NK-92 (cell line): ENCODE measurements around the gene COX20.

Experiments used
- DNase-seq: peaks from one replicate; lab custom pipeline; 2025; ENCODE audit not compliant: unreplicated experiment; lab: John Stamatoyannopoulos, UW

The COX20 gene

DNA sequence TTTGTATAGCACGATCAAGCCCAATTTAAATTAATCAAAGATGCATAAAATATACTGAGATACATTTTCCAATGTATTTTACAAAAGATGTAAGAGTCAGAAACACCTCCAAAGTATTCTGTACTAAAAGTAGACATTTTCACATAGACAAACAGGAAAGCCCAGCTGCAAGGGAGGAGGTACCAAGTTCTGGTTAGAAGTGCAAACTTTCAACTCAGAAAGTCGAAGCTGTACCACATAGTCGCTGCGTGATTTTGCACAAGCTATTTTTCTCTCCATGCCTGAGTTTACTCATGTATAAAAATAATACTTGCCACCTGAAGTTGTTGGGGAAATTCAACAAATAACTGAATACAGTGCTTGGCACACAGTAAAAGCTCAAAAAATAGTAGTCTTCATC lies 34.5 kb downstream of the COX20 start:
- no peak for DNase-seq

DNA sequence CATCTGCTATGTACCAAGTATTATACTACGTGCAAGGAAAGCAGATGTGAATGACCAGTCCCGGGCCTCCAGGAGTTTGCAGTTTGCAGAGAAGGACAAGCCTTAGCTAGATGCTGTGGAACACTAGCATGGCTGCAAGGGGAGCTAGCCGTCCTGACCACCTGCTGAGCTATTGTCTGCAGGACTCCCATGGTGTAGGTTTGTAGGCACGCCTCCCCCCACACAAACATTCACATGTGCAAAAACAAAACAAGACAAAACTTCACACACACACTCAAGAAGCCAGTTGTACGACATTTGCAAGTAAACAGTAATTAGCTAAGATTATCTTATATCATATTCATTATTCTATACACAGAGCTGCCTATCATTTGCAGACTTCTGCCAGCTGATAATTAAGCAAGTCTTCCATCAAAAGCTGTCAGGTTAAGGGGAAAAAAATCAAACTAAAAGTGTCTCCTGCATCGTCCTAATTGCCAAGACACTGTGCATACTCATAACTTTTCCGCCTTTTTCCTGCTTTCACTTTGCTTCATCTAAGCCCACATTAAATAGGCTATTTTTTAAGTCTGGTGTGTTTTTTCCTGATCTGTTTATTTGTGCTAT lies 39.6 kb downstream of the COX20 start:
- no peak for DNase-seq

DNA sequence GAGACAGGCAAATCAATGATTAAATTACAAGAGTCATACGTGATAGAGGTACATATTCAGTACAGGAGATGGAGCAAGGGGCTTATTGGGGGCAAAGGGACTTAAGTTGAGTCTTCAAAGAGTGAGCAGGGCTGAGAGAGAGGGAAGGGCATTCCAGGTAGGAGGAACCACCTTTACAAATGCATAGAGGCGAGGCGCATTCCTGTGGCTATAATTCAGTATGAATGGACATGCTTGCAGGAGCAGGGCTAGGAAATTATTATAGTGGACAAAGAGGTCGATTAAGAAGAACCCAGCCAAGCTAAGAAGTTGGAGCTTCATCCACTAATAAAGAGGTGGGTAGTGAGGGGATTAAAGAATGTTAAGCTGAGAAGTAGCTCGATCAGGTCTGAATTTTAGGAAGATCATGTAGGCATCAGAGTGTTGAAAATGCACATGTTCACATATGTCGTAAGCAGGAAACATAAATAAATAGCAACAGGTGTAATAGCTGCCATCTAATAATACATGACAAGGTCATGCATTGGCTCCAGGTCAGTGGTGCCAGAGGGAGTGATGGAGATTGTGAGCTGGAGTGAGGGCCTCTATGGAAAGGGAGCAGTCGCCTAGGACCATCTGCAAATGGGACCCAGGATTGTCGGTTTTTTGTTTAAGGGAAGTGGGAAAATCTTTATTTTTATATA lies 40.9 kb downstream of the COX20 start:
- DNase-seq = no peak

DNA sequence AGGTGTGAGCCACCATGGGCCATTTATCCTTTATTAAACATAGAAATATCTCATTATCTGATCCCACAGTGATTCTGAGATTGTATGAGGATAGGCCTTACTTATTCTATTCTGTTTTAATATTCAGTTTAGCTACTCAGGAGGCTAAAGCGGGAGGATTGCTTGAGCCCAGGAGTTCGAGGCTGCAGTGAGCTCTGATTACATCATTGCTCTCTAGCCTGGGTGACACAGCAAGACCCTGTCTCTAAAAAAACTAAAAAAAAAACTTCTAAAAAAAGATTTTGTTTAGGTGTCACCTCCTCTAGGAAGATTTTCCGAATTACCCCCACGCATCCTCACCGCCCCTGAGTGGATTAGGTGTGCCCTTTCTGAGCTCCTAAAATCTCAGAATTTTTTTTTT lies 43.2 kb downstream of the COX20 start:
- no peak for DNase-seq

DNA sequence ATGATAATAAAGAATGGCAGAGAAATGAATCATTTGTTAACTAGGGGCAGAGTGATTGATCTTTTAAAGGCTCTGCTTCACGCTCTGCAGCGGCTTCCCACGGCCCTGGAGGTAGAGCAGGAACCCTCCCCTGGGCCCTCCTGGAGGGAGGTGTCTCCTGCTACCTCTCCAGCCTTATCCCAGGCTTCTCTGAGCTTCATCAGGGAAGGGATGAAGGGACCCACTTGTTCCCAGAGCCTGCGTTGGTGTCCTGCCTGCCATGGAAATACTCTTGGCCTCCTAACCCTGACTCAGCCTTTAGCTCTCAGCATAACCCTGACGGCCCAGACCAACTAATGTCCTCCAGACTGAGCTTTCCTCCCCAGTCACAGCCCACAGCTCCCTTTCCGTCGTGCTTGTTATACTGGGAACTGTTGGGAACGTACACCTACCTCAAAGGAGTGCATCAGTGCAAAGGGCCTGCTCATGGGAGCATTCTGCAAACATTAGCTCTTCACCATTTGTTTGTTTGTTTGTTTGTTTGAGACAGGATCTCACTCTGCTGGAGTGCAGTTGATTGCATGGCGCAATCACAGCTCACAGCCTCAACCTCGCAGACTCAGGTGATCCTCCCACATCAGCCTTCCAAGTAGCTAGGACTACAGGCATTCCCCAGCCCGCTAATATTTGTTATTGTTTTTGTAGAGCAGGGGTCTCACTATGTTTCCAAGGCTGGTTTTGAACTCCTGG lies 46.3 kb downstream of the COX20 start:
- no peak for DNase-seq

DNA sequence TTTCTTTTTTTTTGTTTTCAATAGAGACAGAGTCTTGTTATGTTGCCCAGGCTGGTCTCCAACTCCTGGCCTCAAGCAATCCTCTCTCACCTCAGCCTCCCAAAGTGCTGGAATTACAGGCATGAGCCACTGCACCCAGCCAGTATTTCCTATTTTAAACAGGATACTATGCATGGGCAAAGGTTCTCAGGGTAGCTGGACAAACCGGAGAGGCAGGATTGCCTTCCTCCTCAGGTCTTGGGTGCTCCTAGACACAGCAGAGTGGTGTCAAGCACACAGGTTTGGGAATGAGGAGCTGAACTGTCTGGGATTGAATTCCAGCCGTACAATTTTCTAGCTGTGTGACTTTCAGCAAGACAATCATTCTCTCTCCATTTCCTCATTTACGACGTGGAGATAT lies 51.8 kb downstream of the COX20 start:
- DNase-seq = no peak

DNA sequence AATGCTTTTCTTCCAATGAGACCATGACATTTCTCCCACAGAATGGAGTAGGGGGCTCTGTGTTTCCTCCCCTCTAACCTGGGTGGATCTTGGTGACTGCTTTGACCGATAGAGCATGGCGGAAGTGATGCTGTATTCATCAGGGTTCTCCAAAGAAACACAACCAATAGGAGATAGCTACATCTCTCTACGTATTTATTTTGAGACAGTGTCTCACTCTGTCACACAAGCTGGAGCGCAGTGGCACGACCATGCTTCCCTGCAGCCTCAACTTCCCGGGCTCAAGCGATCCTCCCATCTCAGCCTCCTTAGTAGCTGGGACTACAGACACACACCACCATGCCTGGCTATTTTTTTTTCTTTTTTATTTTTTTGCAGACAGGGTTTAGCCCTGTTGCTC lies 58.4 kb downstream of the COX20 start:
- no peak for DNase-seq
